SK-N-SH treated with all-trans-retinoic acid at 6 μM for 48 hours (cell line): Measurements from ENCODE around the gene KCNIP4.

ENCODE experiments used
- ARNTL ChIP-seq: fragments of 450-650 bp; formaldehyde crosslinking; IDR thresholded peaks from 2 replicates; pipeline ENCODE4 v1.5.0; 2020; ENCODE audit warnings: low read depth, mild to moderate bottlenecking, moderate library complexity, borderline replicate concordance
- GLIS3 ChIP-seq: fragments of 250-450 bp; sonication (Bioruptor Pico); IDR thresholded peaks from 2 replicates; pipeline ENCODE4 v1.5.0; 2020; ENCODE audit warnings: mild to moderate bottlenecking, moderate library complexity
- ZFP3 ChIP-seq: fragments of 250-450 bp; sonication (Bioruptor Pico); IDR thresholded peaks from 2 replicates; pipeline ENCODE4 v1.5.0; 2020; ENCODE audit warnings: mild to moderate bottlenecking, moderate library complexity
- ZNF565 ChIP-seq: fragments of 450-650 bp; formaldehyde crosslinking; conservative IDR thresholded peaks from 2 replicates; pipeline ENCODE4 v1.5.0; 2020; ENCODE audit warnings: low read depth, mild to moderate bottlenecking, moderate library complexity
- ZNF8 ChIP-seq: fragments of 450-650 bp; formaldehyde crosslinking; IDR thresholded peaks from 2 replicates; pipeline ENCODE4 v1.5.0; 2020; ENCODE audit warnings: mild to moderate bottlenecking, moderate library complexity
- TF ChIP-seq, protein P1 (sequence below): fragments of 250-450 bp; sonication (Bioruptor Pico); IDR thresholded peaks from 2 replicates; pipeline ENCODE4 v1.8.0; 2020; ENCODE audit warnings: mild to moderate bottlenecking, moderate library complexity, borderline replicate concordance

DNA sequence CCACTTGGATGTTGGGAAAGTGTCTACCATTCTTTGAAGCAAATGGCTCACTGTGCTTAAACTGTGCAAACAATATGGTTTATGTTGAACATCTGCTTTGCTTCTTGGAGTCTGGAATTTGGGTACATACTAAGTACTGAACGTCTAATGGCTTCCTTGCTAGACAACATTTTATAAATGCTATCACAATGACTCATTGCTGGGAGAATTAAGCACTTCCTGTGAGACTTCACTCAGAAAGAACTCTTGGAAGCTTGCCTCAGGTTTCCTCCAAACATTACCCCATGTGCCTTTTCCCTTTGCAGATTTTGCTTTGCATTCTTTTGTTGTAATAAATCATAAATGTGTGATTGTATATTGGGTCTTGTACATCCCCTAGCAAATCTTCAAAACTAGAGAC is 1108.6 kb downstream of the KCNIP4 start:
- TF ChIP-seq ZNF565 (no peak), GLIS3 (CRISPR knock-in tag) (no peak), ZNF8 (CRISPR knock-in tag) (no peak), ARNTL (CRISPR knock-in tag) (no peak), ZFP3 (CRISPR knock-in tag) (no peak)
- TF ChIP-seq, protein P1, sequence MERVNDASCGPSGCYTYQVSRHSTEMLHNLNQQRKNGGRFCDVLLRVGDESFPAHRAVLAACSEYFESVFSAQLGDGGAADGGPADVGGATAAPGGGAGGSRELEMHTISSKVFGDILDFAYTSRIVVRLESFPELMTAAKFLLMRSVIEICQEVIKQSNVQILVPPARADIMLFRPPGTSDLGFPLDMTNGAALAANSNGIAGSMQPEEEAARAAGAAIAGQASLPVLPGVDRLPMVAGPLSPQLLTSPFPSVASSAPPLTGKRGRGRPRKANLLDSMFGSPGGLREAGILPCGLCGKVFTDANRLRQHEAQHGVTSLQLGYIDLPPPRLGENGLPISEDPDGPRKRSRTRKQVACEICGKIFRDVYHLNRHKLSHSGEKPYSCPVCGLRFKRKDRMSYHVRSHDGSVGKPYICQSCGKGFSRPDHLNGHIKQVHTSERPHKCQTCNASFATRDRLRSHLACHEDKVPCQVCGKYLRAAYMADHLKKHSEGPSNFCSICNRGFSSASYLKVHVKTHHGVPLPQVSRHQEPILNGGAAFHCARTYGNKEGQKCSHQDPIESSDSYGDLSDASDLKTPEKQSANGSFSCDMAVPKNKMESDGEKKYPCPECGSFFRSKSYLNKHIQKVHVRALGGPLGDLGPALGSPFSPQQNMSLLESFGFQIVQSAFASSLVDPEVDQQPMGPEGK, result no peak
